HG03442 (cell line): ENCODE results near the gene ZNF454.

ENCODE experiments used
- ATAC-seq: cut with Tn5 transposase; IDR thresholded peaks from one replicate; pipeline ENCODE4 v1.9.1; 2021; ENCODE audit warnings: mild to moderate bottlenecking, moderate library complexity; ENCODE audit not compliant: unreplicated experiment

ZNF454 gene

DNA sequence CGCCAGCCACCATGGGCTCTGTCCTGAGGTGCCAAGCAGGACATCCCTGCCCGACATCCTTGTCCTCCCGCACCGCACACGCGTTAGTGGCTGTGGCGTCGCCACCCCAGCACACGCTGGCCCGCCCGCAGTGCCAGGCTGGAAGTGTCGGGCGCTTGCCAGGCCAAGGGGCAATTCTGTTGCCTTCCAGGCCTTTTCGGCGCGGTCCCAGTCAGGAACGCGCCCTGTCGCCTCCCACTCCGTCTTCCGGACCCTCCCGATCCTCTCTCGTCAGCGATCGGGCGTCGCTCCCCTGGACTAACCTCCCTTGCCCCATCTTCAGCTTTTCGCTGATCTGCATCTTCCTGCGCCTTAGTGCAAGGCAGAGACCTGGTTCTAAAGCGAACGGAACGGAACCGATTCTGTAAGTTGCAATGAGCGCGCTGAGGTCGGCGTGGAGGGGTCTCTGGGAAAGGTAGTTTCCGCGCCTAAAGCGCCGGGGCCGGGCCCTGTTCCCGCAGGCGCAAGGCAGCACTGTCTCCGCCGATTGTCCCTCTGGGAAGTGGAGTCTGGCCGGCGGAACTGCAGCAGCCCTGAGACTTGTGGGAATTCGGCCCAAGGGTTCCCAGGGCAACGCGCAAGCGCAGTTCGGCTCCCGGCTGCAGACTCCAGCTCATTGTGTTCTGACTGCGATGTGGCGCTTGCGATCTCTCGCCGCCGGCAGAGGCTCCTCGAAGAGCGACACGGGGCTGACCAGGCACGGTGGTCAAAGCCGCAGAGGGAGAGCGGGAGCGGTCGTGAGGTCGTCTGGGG lies at the start of gene ZNF454:
Gene ZNF454, plus strand, starts transcription at position 630 of the 792 bp plus-strand sequence. CDS start 1,594 bp downstream, outside the sequence.
- ATAC-seq = no peak

DNA sequence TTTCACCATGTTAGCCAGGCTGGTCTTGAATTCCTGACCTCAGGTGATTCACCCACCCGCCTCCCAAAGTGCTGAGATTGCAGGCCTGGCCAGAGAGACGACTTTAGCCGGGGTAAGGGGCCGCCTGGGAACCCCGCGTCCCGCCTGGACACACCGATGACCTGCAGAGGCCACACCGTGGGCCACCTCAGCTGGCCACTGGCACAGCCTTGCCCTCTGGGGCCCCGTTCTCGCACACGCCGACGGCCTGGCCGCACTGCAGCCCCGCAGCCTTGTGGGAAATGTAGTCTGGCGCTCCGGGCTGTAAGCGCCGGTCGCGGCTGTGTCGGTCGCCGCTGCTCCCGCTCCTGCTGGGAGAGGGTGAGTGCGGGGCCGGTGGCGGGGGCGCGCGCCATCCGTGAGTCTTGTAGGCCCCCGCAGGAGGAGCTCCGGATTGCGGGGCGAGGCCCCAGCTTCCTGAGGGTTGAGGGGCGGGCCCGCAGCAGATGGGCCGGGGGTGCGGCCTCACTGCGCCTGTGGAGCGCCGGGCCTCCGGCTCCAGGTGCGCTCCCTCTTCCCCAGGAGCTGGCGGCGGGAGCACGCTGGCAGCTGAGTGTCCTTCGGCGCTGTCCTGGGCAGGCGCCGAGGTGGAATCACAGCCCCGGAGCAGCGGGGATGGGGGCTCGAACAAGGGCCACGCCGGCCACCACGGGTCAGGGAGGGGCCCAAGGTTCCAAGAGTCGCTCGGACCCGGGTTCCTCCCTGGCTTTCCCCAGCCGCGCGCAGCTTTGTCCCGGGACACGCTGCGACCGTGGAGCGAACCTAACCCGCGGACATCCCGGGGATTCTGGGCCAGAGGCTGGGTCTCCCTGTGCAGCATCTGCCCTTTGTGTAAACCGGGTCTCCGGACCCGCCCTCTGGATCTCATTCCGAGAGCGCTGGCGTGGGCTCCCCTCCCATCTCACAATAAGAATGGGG lies 45.1 kb upstream of the ZNF454 start, which contains the start of gene ZFP2:
Gene ZFP2, plus strand, starts transcription at position 299 of the 957 bp plus-strand sequence. CDS start 35,401 bp downstream, outside the sequence.
- ATAC-seq = no peak

DNA sequence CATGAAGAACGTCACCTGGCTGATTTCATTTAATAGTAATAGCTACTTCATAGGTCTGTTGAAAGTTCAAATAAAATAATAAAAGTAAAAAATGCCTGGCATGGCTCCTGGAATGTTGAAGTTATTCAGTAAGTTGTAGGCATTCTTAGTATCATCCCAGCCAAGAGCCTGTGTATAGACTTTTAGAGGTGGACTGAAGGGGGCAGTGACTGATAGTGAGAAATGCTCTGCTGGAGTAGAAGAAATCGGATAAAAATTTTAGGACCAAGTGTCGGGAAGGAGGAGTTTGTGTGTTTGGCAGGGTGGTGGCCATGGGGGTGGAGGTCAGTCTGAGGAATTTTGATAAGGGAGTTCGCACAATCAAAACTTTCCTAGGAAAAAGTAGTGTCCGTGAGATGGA lies 41.7 kb upstream of the ZNF454 start:
- no peak for ATAC-seq

DNA sequence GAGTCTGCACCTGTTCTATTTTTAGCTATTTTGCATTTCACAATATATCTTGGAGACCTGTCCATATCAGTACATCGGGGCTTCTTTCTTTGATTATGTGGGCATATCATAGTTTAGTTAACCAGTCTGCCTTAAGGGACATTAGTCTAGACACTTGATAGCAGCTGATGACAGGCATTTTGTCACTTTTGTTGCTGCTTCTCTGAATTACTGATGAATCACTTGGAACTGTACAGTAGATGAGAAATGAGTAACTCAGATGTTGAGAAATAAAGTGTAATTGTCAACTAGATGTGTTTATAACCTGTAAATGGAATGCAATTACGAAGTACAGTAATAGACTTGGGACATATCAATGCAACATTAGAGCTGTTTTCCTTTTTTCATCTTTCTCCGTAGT lies 38.1 kb upstream of the ZNF454 start:
- ATAC-seq = no peak

DNA sequence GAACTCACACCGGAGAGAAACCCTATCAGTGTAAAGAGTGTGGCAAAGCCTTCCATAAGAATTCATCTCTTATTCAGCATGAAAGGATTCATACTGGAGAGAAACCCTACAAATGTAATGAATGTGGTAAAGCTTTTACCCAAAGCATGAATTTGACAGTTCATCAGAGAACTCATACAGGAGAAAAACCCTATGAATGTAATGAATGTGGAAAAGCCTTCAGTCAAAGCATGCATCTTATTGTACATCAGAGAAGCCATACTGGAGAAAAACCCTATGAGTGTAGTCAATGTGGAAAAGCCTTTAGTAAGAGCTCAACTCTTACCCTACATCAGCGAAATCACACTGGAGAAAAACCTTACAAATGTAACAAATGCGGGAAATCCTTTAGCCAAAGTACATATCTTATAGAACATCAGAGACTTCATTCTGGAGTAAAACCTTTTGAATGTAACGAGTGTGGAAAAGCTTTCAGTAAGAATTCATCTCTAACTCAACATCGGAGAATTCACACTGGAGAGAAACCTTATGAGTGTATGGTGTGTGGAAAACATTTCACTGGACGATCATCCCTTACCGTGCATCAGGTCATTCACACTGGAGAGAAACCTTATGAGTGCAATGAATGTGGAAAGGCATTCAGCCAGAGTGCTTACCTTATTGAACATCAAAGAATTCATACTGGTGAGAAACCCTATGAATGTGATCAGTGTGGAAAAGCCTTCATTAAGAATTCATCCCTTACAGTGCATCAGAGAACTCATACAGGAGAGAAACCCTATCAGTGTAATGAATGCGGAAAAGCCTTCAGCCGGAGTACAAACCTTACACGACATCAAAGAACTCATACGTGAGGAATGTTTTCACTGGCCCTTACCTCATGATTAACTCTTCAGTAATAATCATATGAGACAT lies 8.9 kb upstream of the ZNF454 start:
- ATAC-seq = no peak

DNA sequence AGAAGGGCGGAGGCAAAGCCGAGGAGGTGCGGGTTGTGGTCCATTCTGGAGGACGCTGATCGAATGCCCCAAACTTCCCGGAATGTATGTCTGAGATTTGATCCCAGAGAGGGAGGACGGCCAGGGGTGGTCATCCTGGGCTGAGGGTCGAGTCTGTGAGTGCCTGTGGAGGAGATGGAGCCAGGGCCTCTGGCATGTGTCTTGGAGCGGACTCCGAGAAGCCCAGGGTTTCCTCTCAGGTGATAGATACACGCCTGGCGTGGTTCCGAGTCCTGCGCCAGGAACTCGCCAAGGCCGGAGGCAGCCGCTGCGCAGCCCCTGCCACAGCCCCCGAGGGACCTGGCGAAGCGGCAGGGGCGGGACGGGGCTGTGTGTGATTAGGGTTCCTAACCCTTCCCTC lies 363 bp downstream of the ZNF454 start:
- no peak for ATAC-seq

DNA sequence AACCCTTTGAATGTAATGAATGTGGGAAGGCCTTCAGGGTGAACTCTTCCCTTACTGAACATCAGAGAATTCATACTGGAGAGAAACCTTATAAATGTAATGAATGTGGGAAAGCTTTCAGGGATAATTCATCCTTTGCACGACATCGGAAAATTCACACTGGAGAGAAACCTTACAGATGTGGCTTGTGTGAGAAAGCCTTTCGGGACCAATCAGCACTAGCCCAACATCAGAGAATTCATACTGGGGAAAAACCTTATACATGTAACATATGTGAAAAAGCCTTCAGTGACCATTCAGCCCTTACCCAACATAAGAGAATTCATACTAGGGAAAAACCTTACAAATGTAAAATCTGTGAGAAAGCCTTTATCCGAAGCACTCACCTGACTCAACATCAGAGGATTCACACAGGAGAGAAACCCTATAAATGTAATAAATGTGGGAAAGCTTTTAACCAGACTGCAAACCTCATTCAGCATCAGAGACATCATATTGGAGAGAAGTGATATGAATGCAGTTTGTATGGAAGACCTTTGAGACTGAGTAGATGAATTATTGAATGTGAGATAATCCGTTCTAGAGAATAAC lies 24.6 kb downstream of the ZNF454 start:
- ATAC-seq = no peak

DNA sequence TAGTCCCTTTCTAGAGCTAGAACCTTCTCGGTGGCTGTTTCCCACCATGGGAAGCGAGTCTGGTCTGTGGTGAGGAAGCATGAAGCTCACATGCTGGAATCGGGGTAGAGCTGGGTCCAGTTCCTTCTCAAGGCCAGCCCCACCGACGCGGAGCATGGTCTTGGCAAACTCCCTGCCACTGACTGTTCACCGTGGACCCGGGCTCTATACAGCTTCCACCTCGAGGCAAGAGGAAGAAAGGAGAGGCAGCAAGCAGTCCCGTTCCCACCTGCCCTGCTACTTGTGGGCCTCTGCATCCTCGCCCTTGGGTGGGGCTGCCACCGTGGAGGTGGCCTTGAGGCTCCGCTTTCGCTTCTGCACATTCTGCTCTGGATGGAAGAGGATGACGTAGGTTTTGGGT lies 40.4 kb downstream of the ZNF454 start:
- ATAC-seq = no peak

DNA sequence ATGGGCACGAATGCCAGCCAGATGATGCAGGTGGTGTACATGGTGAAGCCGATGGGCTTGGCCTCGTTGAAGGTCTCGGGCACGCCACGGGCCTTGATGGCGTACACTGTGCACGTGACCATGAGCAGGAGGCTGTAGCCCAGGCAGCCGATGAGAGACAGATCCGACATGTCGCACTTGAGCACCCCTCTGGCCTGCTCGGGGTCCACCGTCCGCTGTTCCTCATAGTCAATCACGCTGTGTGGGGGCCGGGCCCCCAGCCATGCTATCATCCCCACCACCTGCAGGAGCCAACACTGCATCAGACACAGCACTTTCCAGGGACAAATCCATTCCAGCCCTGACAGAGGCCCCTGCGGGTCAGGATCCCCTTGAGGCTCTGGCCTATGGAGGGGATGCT lies 41.9 kb downstream of the ZNF454 start:
- no peak for ATAC-seq

DNA sequence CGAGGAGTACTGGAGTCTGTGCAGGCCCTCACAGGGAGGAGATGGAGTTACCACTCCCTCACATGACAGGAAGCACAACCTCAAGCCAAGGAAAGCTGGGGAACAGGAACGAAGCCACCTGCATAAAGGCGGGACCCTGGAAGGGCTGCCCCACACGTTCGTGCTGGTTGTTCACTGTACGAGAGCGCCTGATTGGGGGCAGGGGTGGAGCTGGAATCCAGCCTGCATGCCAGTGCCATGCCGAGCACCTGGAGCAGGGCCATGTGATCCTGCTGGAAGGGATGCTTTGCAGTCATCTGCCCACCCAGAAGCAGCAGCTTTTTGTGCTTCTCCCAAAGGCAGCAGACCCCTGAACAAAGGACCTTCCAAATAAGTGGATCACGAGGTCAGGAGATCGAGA lies 42.7 kb downstream of the ZNF454 start:
- ATAC-seq = no peak

DNA sequence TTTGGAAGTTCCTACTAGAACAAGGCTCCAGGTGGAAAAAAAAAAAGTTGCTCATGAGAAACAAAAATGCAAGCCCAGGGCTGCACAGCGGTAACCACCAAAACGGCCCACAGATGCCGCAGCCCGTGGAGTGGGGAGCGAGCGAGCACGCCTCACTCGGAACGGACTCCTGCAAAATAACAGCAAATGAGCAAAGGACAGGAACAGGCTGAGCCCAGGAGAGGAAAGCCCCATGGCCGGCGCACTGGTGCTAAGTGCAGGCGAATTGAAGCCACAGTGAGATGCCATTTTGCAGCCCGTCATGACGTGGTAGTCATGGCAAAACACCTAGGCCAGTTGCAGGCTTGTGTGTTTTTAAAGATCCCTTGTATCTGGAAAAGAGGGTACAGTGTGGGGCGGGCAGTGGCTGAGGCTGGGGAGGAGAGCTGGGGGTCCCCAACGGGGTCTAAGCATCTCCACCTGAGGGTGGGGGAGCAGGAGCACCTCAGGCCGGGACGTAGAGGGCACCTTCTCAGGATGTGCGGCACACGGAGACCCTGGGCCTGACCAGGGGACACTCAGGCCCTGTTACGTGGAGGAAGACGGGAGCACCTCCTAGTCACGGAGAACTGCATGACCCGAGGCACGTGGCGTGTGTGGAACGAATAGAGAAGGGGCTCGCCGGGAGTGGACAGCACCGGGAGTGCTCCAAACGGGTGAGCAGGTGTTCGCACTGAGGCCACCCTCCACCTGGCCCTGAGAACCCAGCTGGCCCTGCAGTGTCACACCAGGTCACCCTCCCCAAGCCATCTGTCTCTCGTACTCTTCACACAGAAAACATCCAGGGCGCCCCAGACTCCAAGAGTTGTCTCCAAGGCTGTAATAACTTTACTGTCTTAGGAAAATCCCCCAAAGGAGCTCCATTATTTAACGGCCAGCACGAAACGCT lies 43.4 kb downstream of the ZNF454 start:
- no peak for ATAC-seq

DNA sequence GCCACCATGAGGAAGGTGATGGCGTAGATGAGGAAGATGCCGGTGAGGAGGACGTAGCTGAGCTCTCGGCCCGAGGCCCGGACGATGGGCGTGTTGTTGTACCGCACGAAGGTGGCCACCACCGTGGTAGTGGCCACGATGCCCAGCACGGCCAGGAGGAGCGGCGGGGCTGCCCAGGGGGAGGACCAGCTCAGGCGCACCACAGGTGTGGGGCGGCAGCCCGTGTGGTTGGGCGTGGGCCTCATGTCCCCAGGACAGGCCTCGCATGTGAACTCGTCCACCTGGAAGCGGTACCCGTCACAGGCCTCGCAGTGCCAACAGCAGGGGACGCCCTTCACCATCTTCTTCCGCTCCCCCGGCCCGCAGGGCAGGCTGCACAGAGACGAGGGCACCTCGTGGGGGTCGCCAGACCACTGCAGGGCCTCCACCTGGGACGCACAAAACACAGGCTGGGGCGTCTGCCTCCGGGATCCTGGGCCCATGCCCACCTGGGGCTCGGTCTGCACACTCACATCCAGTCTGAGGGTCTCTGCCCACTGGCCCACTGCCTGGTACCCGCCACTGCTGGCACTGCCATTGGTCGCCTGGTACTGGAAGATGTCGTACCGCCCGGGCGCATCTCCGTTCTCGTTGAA lies 45.4 kb downstream of the ZNF454 start:
- no peak for ATAC-seq

DNA sequence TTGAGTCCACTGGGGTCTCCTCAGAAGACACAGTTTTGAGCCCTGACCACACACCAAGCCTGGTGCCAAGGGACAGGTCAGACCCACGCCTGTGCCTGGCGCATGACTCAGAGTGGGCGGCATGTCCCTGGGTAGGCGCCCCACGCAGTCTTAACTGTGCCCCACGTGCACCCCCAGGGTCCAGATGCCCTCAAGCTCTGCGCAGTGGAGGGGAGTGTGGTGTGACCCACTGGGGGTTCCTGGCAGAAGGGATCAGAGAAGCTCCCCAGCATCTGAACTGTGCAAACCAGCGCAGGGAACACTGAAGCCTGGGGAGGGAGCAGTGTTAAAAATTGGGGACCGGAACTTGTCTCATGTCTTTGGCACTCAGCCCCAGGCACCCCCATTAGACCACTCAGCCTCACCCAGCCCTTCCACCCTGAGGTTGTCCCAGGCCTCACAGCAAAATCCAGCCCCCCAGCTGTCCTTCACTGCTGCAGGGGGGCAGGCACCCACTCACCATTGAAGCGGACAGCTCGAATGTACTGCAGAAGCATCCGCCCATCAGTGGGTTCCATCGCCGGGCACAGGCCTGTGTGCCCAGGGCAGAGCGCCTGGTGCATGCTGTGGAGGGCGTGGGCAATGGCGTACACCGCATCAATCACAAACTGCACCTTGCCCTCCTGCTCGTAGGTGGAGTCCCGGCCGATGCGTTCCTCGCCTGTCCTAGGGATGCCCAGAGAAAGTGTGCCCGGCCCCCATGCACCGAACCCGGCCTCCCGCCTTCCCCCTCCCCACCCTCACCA lies 47.6 kb downstream of the ZNF454 start:
- ATAC-seq = no peak

DNA sequence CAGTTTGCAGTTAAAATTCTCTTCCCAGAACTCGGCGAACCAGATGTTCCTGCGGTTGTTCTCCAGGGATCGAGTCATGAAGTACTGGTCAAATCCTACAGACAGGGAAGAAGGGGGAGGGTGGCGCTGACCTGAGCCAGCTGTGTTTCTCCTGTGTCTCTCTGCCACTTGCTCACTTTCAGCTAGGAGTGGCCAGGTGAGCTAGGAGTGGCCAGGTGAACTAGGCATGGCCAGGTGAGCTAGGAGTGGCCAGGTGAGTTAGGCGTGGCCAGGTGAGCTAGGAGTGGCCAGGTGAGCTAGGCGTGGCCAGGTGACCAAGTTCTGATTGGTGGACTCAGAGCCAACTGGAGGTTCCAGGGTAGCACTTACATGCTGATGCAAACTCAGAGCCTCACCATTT lies 48.3 kb downstream of the ZNF454 start:
- no peak for ATAC-seq

DNA sequence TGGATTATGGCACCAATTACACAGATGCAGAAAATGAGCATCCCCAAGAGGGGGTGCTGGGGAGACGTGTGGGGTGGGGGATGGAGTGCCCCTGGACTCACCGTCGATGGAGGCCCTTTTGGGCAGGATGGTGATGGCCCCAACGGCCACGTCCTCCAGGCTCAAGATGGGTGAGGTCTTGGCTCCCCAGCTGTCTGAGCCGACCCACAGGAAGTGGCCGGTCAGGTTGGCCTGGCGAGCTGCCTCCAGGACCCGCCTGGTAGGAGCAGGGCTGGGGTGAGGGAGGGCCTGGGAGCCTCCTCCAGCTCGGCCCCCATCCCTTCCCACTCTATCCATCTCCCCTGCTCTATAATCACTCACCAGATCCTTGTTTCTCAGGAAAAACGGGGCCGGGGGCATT lies 49.5 kb downstream of the ZNF454 start:
- no peak for ATAC-seq

DNA sequence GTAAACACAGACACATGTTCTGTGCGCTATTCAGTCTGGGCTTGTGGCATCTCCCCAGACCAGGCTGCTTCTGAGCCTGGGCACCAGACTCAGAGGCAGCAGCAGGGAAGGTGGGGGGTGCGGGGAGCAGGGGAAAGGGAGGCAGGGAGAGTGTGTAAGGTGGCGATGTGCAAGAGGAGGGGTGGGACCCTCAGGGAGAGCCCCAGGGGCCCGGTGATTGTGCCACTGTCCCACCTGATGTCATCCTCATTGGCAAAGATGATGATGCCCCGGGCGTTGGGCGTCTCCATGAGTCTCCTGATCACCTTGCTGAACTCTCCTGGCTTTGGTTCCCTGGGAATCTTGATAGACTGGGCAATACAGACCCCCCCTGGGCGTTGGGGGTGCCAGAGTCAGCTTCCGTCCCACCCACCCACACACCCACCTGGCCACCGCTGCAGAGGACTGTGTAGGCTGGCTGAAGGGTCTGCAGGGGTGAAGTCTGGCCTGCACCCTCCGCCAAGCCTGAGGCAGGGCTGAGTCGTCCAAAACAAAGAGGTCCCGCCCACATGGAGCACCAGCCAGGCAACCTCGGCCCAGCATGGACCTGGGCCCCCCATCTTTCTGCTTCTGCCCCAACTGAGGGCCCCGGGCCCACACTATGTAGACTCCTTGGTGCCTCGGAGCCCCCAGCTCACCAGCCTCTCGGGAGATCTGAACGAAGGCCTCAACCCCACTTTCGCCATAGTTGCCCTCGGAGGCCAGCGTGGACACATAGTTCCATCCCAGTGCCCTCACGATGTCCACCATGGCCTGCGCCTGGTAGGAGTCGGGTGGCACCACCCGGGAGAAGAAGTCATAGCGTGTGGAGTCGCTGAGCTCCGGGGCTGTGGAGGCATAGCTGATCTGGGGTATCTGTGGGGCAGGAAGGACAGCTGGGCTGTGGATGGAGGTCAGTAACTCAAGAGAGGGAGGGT lies 50.5 kb downstream of the ZNF454 start:
- ATAC-seq = no peak
